ENCODE results near the gene RBPJ.

The RBPJ gene

DNA sequence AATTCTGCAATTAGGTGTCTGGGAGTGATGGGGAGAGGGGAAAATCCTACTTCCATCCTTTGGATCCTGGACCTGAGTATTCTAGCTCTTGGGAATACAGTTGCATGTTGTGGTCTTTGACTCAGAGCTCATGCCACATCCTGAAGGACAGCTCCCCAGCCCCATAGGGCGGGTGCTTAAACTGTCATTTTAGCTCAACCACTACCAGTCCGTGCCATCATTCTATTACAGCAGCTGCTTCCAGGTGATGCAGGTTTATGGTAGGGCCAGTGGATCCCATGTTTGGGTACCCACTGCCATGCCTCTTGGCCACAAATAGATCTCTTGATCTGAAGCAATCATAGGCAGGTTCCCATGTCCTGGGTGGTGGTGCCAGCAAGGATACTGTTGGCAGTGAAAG is 134.8 kb downstream of the RBPJ start:
- Histone ChIP-seq H3K27ac (ENCODE audit: low read depth, low read length, poor library complexity, severe bottlenecking) (no peak overlapping the region), H3K4me1 (ENCODE audit: insufficient read depth, low read length, severe bottlenecking) (no peaks in the 10 kb centered on the region), H3K27me3 (ENCODE audit: insufficient read depth, low read length) (no peaks in the 10 kb centered on the region), H3K9me3 (ENCODE audit: low read length) (no peaks in the 10 kb centered on the region), H3K36me3 (ENCODE audit: insufficient read depth, low read length) (no peaks in the 10 kb centered on the region), H3K79me2 (ENCODE audit: insufficient read depth, low read length) (no peaks in the 10 kb centered on the region), H3K4me3 (ENCODE audit: low read depth, low read length, poor library complexity, severe bottlenecking) (no peak overlapping the region), H3K9ac (ENCODE audit: low read length) (no peak overlapping the region), H4K20me1 (ENCODE audit: insufficient read depth, low read length) (no peaks in the 10 kb centered on the region), H3K9me2 (ENCODE audit: low read depth, low read length) (no peaks in the 10 kb centered on the region), H3K4me2 (ENCODE audit: low read length) (no peak overlapping the region), H2AFZ (ENCODE audit: low read length) (no peak overlapping the region), H3F3A (ENCODE audit: insufficient read depth, low read length) (no peaks in the 10 kb centered on the region)
- TF ChIP-seq, protein P1, sequence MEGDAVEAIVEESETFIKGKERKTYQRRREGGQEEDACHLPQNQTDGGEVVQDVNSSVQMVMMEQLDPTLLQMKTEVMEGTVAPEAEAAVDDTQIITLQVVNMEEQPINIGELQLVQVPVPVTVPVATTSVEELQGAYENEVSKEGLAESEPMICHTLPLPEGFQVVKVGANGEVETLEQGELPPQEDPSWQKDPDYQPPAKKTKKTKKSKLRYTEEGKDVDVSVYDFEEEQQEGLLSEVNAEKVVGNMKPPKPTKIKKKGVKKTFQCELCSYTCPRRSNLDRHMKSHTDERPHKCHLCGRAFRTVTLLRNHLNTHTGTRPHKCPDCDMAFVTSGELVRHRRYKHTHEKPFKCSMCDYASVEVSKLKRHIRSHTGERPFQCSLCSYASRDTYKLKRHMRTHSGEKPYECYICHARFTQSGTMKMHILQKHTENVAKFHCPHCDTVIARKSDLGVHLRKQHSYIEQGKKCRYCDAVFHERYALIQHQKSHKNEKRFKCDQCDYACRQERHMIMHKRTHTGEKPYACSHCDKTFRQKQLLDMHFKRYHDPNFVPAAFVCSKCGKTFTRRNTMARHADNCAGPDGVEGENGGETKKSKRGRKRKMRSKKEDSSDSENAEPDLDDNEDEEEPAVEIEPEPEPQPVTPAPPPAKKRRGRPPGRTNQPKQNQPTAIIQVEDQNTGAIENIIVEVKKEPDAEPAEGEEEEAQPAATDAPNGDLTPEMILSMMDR (IDR thresholded peaks at IDR 0.05; ENCODE audit: low read length), result no peak
- no peak for TF ChIP-seq EZH2 (IDR thresholded peaks at IDR 0.05; ENCODE audit: borderline replicate concordance, low read length)

DNA sequence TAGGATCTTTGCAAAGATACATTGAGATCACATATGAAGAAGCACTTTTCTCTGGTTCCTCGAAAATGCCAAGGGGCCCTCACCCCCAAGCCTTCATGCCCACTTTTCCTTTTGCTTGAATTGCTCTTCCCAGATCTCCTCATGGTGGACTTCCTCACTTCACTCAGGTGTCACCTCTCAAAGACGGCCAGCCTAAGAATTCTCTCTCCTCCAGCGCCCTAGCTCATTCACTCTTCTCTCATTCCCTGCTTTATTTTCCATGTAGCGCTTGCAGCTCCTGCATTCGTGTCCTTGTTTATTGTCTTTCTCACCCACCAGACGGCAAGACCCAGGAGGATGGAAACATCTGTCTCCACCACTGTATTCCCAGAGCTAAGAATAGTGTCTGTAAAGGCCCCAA is 136.6 kb downstream of the RBPJ start:
- Histone ChIP-seq H3K27ac (ENCODE audit: low read depth, low read length, poor library complexity, severe bottlenecking) (no peak overlapping the region), H2AFZ (ENCODE audit: low read length) (no peak overlapping the region), H3K9me3 (ENCODE audit: low read length) (no peaks in the 10 kb centered on the region), H3F3A (ENCODE audit: insufficient read depth, low read length) (no peaks in the 10 kb centered on the region), H3K9me2 (ENCODE audit: low read depth, low read length) (no peaks in the 10 kb centered on the region), H3K4me2 (ENCODE audit: low read length) (no peak overlapping the region), H3K36me3 (ENCODE audit: insufficient read depth, low read length) (no peaks in the 10 kb centered on the region), H3K9ac (ENCODE audit: low read length) (no peak overlapping the region), H3K79me2 (ENCODE audit: insufficient read depth, low read length) (no peaks in the 10 kb centered on the region), H4K20me1 (ENCODE audit: insufficient read depth, low read length) (no peaks in the 10 kb centered on the region), H3K4me3 (ENCODE audit: low read depth, low read length, poor library complexity, severe bottlenecking) (no peak overlapping the region), H3K4me1 (ENCODE audit: insufficient read depth, low read length, severe bottlenecking) (no peaks in the 10 kb centered on the region), H3K27me3 (ENCODE audit: insufficient read depth, low read length) (no peaks in the 10 kb centered on the region)
- no peak for TF ChIP-seq EZH2 (IDR thresholded peaks at IDR 0.05; ENCODE audit: borderline replicate concordance, low read length)
- TF ChIP-seq, protein P1 (IDR thresholded peaks at IDR 0.05; ENCODE audit: low read length), result no peak

DNA sequence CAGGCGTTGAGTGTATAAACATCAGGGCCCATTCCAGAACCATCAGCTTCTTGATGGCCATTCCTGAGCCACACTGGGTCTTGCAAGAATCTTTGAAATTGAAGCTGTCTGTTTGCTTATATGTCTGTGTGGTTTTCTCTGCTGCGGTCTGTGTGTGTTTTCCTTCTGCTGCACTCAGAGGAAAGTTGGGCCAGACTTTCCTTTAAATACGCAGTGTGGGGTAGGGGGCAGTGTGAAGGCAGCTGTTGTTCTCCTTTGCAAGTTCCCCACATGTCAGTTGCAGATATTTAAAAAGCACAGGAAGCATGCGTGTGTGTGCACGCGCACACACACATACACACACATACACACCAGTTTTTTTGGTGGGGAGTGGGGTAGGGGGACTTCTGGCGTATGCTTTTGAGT is 137.3 kb downstream of the RBPJ start:
- Histone ChIP-seq H3K9me3 (ENCODE audit: low read length) (no peaks in the 10 kb centered on the region), H3K36me3 (ENCODE audit: insufficient read depth, low read length) (no peaks in the 10 kb centered on the region), H4K20me1 (ENCODE audit: insufficient read depth, low read length) (no peaks in the 10 kb centered on the region), H3K79me2 (ENCODE audit: insufficient read depth, low read length) (no peaks in the 10 kb centered on the region), H3K9me2 (ENCODE audit: low read depth, low read length) (no peaks in the 10 kb centered on the region), H3K27ac (ENCODE audit: low read depth, low read length, poor library complexity, severe bottlenecking) (no peak overlapping the region), H2AFZ (ENCODE audit: low read length) (no peak overlapping the region), H3K4me1 (ENCODE audit: insufficient read depth, low read length, severe bottlenecking) (no peaks in the 10 kb centered on the region), H3K4me3 (ENCODE audit: low read depth, low read length, poor library complexity, severe bottlenecking) (no peak overlapping the region), H3K27me3 (ENCODE audit: insufficient read depth, low read length) (no peaks in the 10 kb centered on the region), H3F3A (ENCODE audit: insufficient read depth, low read length) (no peaks in the 10 kb centered on the region), H3K9ac (ENCODE audit: low read length) (no peak overlapping the region), H3K4me2 (ENCODE audit: low read length) (no peak overlapping the region)
- no peak for TF ChIP-seq EZH2 (IDR thresholded peaks at IDR 0.05; ENCODE audit: borderline replicate concordance, low read length)
- TF ChIP-seq, protein P1 (IDR thresholded peaks at IDR 0.05; ENCODE audit: low read length), result no peak

Data from OCI-LY1 (cell line).